Mucosa of rectum (tissue), 2 donors: ENCODE results near the gene PDGFRB.
A peak's percentile ranks its signal among the peaks of the same experiment; 100 is the strongest.

Experiments used
- H3K27ac ChIP-seq, 2 donors: one replicate each; pipeline ENCODE4 v1.7.0; 2013; ENCODE audit warnings: inconsistent platforms in 2 of 2, low read depth in 2 of 2, low read length in 2 of 2
- H3K27me3 ChIP-seq, 2 donors: one replicate each; pipeline ENCODE4 v1.7.0; 2013; ENCODE audit warnings: low read length in 2 of 2; ENCODE audit not compliant: control insufficient read depth in 2 of 2, insufficient read depth in 2 of 2
- H3K36me3 ChIP-seq, 2 donors: one replicate each; pipeline ENCODE4 v1.7.0; 2013; ENCODE audit warnings: low read length in 2 of 2; ENCODE audit not compliant: control insufficient read depth in 2 of 2, insufficient read depth in 2 of 2
- H3K4me1 ChIP-seq, 2 donors: one replicate each; pipeline ENCODE4 v1.7.0; 2013; ENCODE audit warnings: low read length in 2 of 2, mild to moderate bottlenecking in 1 of 2; ENCODE audit not compliant: control insufficient read depth in 2 of 2, insufficient read depth in 2 of 2
- H3K4me3 ChIP-seq, 2 donors: one replicate each; pipeline ENCODE4 v1.7.0; 2013; ENCODE audit warnings: low read length in 2 of 2
- H3K9ac ChIP-seq, 2 donors: one replicate each; pipeline ENCODE4 v1.7.0; 2013; ENCODE audit warnings: low read length in 2 of 2, low read depth in 1 of 2, mild to moderate bottlenecking in 1 of 2
- H3K9me3 ChIP-seq, 2 donors: one replicate each; pipeline ENCODE4 v1.7.0; 2013; ENCODE audit warnings: low read length in 2 of 2; ENCODE audit not compliant: control insufficient read depth in 2 of 2
- donor health status: healthy.
- donor health status: Normal muscosa, but diverticular disease.

The PDGFRB gene

GRCh38 chr5:150157168-150157567 is 1.5 kb upstream of the PDGFRB start:
- H3K4me1 ChIP-seq, result peaks cover 12 to 15% of the 10 kb centered on the region in 2 donors
- H3K4me3 ChIP-seq, result no peak overlapping the region
- H3K27me3 ChIP-seq, result no peaks in the 10 kb centered on the region
- H3K27ac ChIP-seq, result peak overlapping the region in 1 of 2 donors; percentile 23
- no peak overlapping the region for H3K9ac ChIP-seq
- H3K9me3 ChIP-seq, result no peaks in the 10 kb centered on the region
- no peaks in the 10 kb centered on the region for H3K36me3 ChIP-seq

GRCh38 chr5:150156540-150156939 is 895 bp upstream of the PDGFRB start:
- no peak overlapping the region for H3K9ac ChIP-seq

GRCh38 chr5:150156027-150156368 is 353 bp upstream of the PDGFRB start:
- no peaks in the 10 kb centered on the region for H3K9me3 ChIP-seq
- H3K27ac ChIP-seq, result peak overlapping the region; percentile 55 to 77
- H3K9ac ChIP-seq, result peak overlapping the region in 1 of 2 donors; percentile 34
- H3K36me3 ChIP-seq, result no peaks in the 10 kb centered on the region
- peak overlapping the region; percentile 40 to 53 for H3K4me3 ChIP-seq
- H3K27me3 ChIP-seq, result no peaks in the 10 kb centered on the region
- peaks cover 4 to 5% of the 10 kb centered on the region in 2 donors for H3K4me1 ChIP-seq

More at GRCh38 chr5:150156540-150156939, 895 bp upstream of the PDGFRB start:
- no peaks in the 10 kb centered on the region for H3K36me3 ChIP-seq
- H3K27me3 ChIP-seq, result no peaks in the 10 kb centered on the region
- peaks cover 8 to 11% of the 10 kb centered on the region in 2 donors for H3K4me1 ChIP-seq
- H3K9me3 ChIP-seq, result no peaks in the 10 kb centered on the region
- H3K27ac ChIP-seq, result peak overlapping the region in 1 of 2 donors; percentile 55
- H3K4me3 ChIP-seq, result no peak overlapping the region

- Histone ChIP-seq H3K27ac (peak overlapping the region; percentile 73 to 77), H3K4me3 (peak overlapping the region; percentile 51 to 65), H3K9me3 (no peaks in the 10 kb centered on the region), H3K9ac (peak overlapping the region; percentile 44 to 63), H3K36me3 (no peaks in the 10 kb centered on the region), H3K4me1 (peaks cover 4 to 5% of the 10 kb centered on the region in 2 donors), H3K27me3 (no peaks in the 10 kb centered on the region)
Measured at GRCh38 chr5:150154618-150155128, 972 bp downstream of the PDGFRB start.

GRCh38 chr5:150153957-150154617 is 1.6 kb downstream of the PDGFRB start:
- H3K27ac ChIP-seq, result peak overlapping the region; percentile 73 to 77
- peak overlapping the region; percentile 24 to 44 for H3K9ac ChIP-seq
- H3K9me3 ChIP-seq, result no peaks in the 10 kb centered on the region
- no peaks in the 10 kb centered on the region for H3K27me3 ChIP-seq
- no peaks in the 10 kb centered on the region for H3K36me3 ChIP-seq
- H3K4me1 ChIP-seq, result peaks cover 4 to 5% of the 10 kb centered on the region in 2 donors
- H3K4me3 ChIP-seq, result peak overlapping the region; percentile 51 to 65

GRCh38 chr5:150153483-150153882 is 2.2 kb downstream of the PDGFRB start:
- Histone ChIP-seq H3K9ac (no peak overlapping the region), H3K4me1 (peaks cover 4 to 5% of the 10 kb centered on the region in 2 donors), H3K27ac (peak overlapping the region; percentile 12 to 77), H3K4me3 (peak overlapping the region in 1 of 2 donors; percentile 65), H3K36me3 (no peaks in the 10 kb centered on the region), H3K27me3 (no peaks in the 10 kb centered on the region), H3K9me3 (no peaks in the 10 kb centered on the region)

- H3K9ac ChIP-seq, result no peak overlapping the region
Measured at GRCh38 chr5:150152636-150153462, 2.8 kb downstream of the PDGFRB start.

GRCh38 chr5:150149618-150150017 is 6.0 kb downstream of the PDGFRB start:
- H3K27me3 ChIP-seq, result no peaks in the 10 kb centered on the region
- no peak overlapping the region for H3K9ac ChIP-seq
- H3K36me3 ChIP-seq, result no peaks in the 10 kb centered on the region
- H3K4me1 ChIP-seq, result peaks cover 4 to 6% of the 10 kb centered on the region in 2 donors
- H3K4me3 ChIP-seq, result no peak overlapping the region
- H3K27ac ChIP-seq, result no peak overlapping the region
- no peaks in the 10 kb centered on the region for H3K9me3 ChIP-seq

More at GRCh38 chr5:150152636-150153462, 2.8 kb downstream of the PDGFRB start:
- H3K27me3 ChIP-seq, result no peaks in the 10 kb centered on the region
- no peaks in the 10 kb centered on the region for H3K36me3 ChIP-seq
- H3K4me3 ChIP-seq, result peak overlapping the region in 1 of 2 donors; percentile 65
- H3K9me3 ChIP-seq, result no peaks in the 10 kb centered on the region
- H3K27ac ChIP-seq, result peak overlapping the region; percentile 12 to 77
- peaks cover 4 to 11% of the 10 kb centered on the region in 2 donors for H3K4me1 ChIP-seq

GRCh38 chr5:150148117-150148927 is 7.3 kb downstream of the PDGFRB start:
- Histone ChIP-seq H3K27ac (peak overlapping the region; percentile 20 to 29), H3K4me1 (peaks cover 6 to 9% of the 10 kb centered on the region in 2 donors), H3K4me3 (no peak overlapping the region), H3K9ac (no peak overlapping the region), H3K9me3 (no peaks in the 10 kb centered on the region), H3K36me3 (no peaks in the 10 kb centered on the region), H3K27me3 (no peaks in the 10 kb centered on the region)
